AG20443 (cell line): ENCODE measurements around the gene SLC39A11.
"Not testable (repeated sequence)": the region's sequence is repeated elsewhere in the genome, so short reads cannot be mapped to it uniquely, and the experiment has no call there.

ENCODE experiments used
- DNase-seq: peaks from one replicate; pipeline ENCODE4 v3.0.0; 2012; ENCODE audit warnings: low spot score, mixed read lengths

Gene SLC39A11

GRCh38 chr17:72713701-72714100 lies 378.8 kb downstream of the SLC39A11 start:
- no peak for DNase-seq

GRCh38 chr17:72711521-72712310 lies 380.8 kb downstream of the SLC39A11 start:
- DNase-seq: no peak

GRCh38 chr17:72710834-72711233 lies 381.7 kb downstream of the SLC39A11 start:
- no peak for DNase-seq

- no peak for DNase-seq
Observed at GRCh38 chr17:72710202-72710601, 382.3 kb downstream of the SLC39A11 start.

GRCh38 chr17:72708682-72709081 lies 383.8 kb downstream of the SLC39A11 start:
- DNase-seq: not testable (repeated sequence)

GRCh38 chr17:72707881-72708280 lies 384.6 kb downstream of the SLC39A11 start:
- no peak for DNase-seq

GRCh38 chr17:72706396-72706981 lies 386.0 kb downstream of the SLC39A11 start:
- no peak for DNase-seq

GRCh38 chr17:72705905-72706395 lies 386.5 kb downstream of the SLC39A11 start:
- no peak for DNase-seq

- no peak for DNase-seq
Observed at GRCh38 chr17:72702998-72703397, 389.5 kb downstream of the SLC39A11 start.

GRCh38 chr17:72702136-72702735 lies 390.3 kb downstream of the SLC39A11 start:
- peak; percentile 41 for DNase-seq

- no peak for DNase-seq
Observed at GRCh38 chr17:72700226-72700625, 392.3 kb downstream of the SLC39A11 start.

GRCh38 chr17:72699545-72699944 lies 392.9 kb downstream of the SLC39A11 start:
- DNase-seq: peak; percentile 81

GRCh38 chr17:72697602-72698146 lies 394.8 kb downstream of the SLC39A11 start:
- no peak for DNase-seq

- DNase-seq: no peak
Observed at GRCh38 chr17:72696721-72697120, 395.8 kb downstream of the SLC39A11 start.

GRCh38 chr17:72696156-72696555 lies 396.3 kb downstream of the SLC39A11 start:
- DNase-seq: no peak

GRCh38 chr17:72693956-72694355 lies 398.5 kb downstream of the SLC39A11 start:
- DNase-seq: no peak

- peak; percentile 25 for DNase-seq
Observed at GRCh38 chr17:72693151-72693878, 399.2 kb downstream of the SLC39A11 start.

- no peak for DNase-seq
Observed at GRCh38 chr17:72692676-72693075, 399.8 kb downstream of the SLC39A11 start.

- DNase-seq: peak; percentile 74
Observed at GRCh38 chr17:72691586-72691985, 400.9 kb downstream of the SLC39A11 start.

GRCh38 chr17:72691017-72691416 lies 401.5 kb downstream of the SLC39A11 start:
- DNase-seq: no peak

GRCh38 chr17:72687886-72688285 lies 404.6 kb downstream of the SLC39A11 start:
- DNase-seq: no peak

GRCh38 chr17:72684405-72685020 lies 408.0 kb downstream of the SLC39A11 start:
- DNase-seq: no peak
